Measurements from ENCODE around the gene ABL1. TPM values are rescaled to one million over a fixed set of nuclear protein-coding genes. Genes with fewer than 3 reads are reported as not detected.

The ABL1 gene
- total RNA-seq, 1 donor from 2014 or later, result 21.8 TPM

- DNase-seq (ENCODE audit: low read depth in 2 of 2), result no peak
Observed at GRCh38 chr9:130890870-130891687, 56.0 kb downstream of the ABL1 start.

DNA sequence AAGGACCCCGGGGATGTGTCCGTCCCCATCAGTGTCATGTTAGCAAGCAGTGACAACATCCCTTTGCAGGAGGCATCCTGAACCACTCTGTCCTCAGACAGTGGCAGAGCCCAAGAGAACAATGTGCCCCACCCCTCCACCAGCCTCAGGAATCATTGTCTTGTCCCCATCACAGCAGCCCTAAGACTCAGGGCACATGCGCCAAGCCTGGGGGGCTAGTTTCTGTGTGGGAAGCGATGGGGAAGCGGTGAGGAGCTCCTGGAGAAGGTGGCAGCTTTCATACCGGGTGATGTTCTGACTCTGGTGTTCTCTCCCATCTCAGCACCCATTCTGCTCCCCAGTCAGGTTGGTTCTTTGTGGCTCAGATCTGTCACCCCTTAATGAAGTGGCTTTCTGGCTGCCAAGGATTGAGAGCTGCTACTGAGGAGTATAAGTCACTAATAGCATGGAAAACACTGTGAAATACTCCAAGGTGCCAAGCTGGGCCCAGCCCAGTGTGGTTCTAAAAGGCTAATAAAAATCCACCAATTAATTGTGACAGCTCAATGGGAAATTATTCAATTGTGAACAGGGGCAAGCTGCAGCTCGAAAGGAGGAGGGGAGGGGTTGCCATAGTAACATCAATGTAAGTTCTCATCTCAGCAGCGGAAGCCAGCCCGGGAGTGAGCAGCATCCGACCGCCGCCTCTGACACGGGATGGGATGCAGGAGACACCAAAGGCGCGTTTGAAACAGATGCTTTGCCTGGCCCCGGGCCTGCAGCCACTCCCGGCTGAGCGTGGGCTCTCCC, 56.8 kb downstream of the ABL1 start:
- no peak for DNase-seq (ENCODE audit: low read depth in 2 of 2)

DNA sequence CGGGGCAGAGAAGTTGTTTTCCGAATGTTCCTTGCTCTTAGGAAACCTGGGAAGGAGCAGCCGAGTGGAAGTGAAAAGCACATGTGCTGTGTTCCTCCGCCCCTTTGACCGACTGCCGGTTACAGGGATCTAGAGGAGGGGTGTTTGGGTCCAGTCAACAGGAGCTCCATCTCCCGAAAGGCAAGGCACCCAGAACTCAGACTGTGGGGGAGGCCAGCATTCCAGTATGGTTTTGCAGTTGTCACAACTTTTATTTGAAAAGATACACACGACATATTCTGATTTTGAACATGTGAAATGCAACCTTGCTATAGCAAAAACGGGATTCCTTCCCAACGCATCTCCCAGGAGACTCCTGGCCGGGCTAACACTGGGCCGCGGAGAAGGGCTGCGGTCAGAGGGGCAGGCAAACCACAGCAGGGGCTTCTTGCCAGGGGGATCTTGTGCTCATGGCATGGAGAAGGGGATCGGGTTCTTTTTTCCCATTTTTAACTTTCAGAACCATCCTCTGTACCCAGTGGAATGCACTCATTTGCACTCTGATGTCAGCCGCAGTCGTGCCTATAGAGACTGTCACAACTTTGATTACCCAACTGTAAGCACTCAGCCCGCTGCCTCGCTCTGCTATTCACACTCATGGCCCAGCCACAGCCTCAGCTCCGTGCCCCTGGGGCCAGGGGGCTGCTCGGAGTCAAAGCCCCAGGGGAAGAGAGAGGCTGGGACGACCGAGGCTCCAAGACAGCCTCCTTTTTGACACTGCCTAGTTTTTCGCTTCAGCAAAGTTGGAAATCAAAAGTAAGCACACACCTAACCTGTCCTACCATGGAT, 57.6 kb downstream of the ABL1 start:
- DNase-seq (ENCODE audit: low read depth in 2 of 2), result no peak

DNA sequence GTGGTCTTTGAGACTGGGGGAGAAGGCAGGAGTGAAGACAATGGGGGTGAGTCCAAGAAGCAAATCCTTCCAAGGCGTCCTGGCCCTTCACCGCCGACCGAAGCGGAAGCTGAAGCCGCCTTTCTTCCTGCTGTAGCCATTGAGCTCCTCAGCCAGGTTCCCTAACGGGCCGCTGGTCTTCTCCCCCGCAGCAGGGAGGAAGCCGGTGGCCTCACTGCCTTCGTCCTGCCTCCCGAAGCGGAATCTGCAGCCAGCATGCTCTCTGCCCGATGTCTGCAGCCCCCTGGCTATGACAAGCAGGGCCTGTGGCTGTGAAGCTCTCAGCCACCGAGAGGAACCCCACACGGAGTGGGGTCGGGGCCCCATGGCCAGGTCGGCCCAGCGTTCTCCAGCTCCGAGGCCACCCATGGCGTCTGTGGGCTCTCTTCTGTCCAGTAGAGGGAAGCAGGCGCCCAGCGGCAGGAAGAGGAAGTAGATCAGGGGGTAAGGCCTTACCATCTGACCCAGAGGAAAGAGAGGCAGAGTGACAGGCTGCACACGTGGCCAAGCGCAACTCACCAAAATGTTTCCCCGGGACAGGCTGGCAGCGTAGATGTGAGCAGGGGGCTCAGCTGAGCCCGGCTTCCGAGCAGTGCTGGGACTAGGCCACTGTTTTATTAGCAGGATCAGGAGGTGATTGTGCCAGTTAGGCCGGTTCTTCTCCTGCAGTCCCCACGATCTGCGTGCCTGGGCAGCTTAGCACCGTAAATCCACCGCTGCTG, 58.5 kb downstream of the ABL1 start:
- peak in 1 of 2 donors; percentile 45 for DNase-seq (ENCODE audit: low read depth in 2 of 2)

DNA sequence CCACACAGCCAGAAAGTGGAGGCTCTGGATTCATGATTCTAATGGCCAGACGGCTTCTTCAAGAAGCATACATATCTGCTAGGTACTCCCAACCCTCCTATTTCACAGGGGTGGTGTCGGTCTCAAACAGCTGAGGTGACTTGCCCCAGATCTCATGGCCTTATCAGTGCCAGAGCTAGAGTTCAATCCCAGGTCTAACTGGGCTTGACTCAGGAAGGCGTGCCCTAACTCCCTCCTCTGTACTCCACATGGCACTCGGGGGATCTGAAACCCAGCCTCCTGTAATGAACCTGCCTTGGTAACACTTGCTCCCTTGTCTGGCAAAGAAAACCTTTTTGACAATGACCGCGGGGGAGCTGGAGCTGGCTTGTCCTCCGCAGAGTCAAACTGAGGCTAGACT, 59.5 kb downstream of the ABL1 start:
- no peak for DNase-seq (ENCODE audit: low read depth in 2 of 2)

DNA sequence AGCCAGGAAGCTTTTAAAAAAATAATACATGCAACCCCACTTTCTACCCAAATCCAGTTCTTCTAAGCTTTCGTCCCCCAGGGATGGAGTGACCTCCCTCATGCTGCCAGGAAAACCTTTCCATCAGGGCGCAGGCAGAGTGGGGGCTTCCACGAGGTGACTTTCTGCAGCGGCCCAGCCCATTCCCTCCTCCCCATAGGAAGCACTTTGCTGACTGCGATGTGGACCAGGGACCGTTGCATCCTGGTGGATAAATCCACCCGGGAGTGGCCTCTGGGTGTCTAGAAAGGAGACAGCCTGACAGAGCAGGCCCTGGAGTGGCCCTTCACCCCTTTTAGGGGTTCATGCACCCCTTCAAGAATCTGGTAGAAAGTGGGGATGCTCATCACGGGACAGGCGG, 60.0 kb downstream of the ABL1 start:
- DNase-seq (ENCODE audit: low read depth in 2 of 2), result no peak

- no peak for DNase-seq (ENCODE audit: low read depth in 2 of 2)
Observed at GRCh38 chr9:130895481-130896232, 60.6 kb downstream of the ABL1 start.

DNA sequence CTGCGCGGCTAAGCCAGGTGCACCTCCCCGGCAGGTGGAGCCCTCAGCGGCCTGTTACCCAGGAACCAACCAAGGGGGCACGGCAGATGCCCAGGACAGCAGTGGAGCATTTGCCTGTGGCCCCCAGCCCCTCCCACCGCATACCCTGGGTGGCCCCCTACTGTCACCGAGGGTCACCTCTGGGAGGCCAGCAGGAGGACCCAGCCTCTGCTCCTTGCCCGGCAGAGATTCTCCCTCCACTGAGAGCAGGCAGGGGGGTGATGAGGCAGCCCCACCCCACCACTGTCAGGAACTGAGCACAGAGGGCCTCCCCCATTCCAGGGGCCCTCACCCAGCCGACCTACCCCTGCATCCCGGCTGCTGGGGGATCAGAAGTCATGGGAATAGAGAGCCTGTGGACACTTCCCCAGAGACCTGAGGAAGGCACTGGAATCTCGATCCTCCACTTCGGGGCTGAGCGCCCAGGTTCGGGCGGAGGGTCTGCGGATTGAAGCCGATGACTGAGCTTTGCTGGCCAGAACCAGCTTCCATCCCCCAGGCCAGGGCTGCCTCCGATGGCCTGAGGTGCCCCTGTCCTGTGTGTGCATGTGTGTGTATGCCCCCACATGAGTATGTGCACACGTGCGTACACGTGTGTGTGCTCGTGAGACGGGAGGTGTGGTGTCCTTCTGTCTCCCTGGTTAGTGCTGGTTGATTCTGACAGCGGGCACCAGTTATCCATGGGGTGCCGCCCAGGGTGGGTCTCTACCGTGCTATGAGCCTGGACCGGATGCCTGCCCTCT, 61.4 kb downstream of the ABL1 start, which contains the start of gene QRFP:
Gene QRFP, minus strand, starts transcription at position 580 of the 782 bp plus-strand sequence. CDS start 2,974 bp downstream, outside the sequence.
- DNase-seq (ENCODE audit: low read depth in 2 of 2), result no peak

- DNase-seq (ENCODE audit: low read depth in 2 of 2), result no peak
Observed at GRCh38 chr9:130897105-130897751, 62.2 kb downstream of the ABL1 start.

GRCh38 chr9:130897848-130898551, 62.9 kb downstream of the ABL1 start:
- DNase-seq (ENCODE audit: low read depth in 2 of 2), result no peak

GRCh38 chr9:130898552-130898852, 63.4 kb downstream of the ABL1 start:
- DNase-seq (ENCODE audit: low read depth in 2 of 2), result no peak

- DNase-seq (ENCODE audit: low read depth in 2 of 2), result no peak
Observed at GRCh38 chr9:130899051-130899748, 64.1 kb downstream of the ABL1 start.

GRCh38 chr9:130900701-130901497, 65.8 kb downstream of the ABL1 start:
- DNase-seq (ENCODE audit: low read depth in 2 of 2), result no peak

DNA sequence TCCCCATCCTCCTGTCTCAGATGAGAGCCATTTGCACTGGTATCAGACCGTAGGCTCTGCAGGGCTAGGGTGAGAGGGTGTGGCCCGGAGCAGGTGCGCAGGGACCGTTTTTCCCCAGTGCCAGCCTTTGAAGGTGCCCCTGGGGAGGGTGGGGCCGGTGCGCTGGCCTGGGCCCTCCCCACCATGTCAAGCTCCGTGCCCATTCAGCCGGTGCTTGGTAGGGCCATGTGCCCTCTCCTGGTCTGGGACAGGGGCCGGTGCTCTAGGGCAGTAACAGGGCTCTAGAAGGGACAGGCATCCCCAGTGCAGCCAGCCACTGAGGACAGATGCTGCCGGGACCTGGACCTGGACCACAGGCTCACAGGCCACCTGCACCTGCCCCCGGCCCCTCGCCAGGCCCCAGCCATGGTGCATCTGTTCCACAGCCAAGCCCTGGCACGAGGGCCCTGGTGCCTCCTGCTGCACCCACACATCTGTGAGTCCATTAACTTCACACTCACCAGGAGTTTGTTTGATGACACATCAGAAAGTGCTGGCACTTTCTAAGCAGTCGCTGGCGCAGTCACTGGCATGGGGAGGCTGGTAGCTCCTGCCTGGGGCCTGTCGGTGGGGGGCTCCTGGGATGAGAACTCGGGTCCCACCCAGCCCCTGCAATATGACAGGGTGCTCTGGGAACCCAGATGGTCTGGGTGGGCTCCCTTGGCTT, 66.6 kb downstream of the ABL1 start:
- no peak for DNase-seq (ENCODE audit: low read depth in 2 of 2)

- DNase-seq (ENCODE audit: low read depth in 2 of 2), result no peak
Observed at GRCh38 chr9:130902204-130903185, 67.4 kb downstream of the ABL1 start.
